Measurements from ENCODE around the gene DAB2IP.

Gene DAB2IP

DNA sequence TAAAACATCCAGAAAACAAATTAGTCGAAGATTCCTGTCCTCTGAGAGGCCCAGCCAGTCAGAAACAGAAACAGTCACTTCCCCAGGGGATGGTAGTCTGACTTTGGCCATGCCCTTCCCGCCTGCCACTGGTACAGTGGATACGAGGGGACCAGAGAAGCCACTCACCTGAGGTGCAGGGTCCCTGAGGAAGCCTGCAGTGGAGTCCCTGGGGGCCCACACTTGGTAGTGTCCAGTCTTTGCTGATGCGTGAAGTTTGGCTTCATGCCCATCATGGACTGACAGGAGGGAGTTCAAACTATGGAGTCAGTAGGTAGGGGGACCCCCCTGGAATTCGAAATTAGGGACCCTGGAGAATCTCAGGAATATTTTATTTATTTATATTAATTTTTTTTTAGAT is 147.5 kb downstream of the DAB2IP start:
- 95% methylated on average over 4 of the region's 5 CpGs for WGBS
- Histone ChIP-seq H3K27ac (ENCODE audit: low read depth, low read length) (no peak overlapping the region), H3K4me1 (ENCODE audit: insufficient read depth, low read length) (peaks cover 7% of the 10 kb centered on the region; the same call in 1 of the 2 replicates), H3K9ac (ENCODE audit: low read depth, low read length) (no peak overlapping the region), H3K4me3 (ENCODE audit: low read length) (no peak overlapping the region), H3K9me3 (ENCODE audit: insufficient read depth, low read depth, low read length) (no peaks in the 10 kb centered on the region), H3K36me3 (ENCODE audit: insufficient read depth, low read length) (no peaks in the 10 kb centered on the region), H3K27me3 (ENCODE audit: insufficient read depth, low read length) (no peaks in the 10 kb centered on the region)

DNA sequence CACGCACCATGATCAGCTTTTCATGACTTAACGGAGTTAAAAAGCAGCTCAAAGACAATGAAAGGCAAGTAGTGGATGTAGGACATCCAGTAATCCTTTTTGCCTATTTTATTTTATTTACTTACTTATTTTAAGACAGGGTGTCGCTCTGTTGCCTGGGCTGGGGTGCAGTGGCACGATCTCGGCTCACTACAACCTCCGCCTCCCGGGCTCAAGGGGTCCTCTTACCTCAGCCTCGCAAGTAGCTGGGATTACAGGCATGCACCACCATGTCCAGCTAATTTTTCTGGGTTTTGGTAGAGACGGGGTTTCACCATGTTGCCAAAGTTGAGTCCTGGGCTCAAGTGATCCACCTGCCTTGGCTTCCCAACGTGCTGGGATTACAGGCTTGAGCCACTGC is 148.9 kb downstream of the DAB2IP start:
- WGBS, result 91% methylated on average over 10 of the region's 10 CpGs
- H3K4me3 ChIP-seq (ENCODE audit: low read length), result no peak overlapping the region
- no peaks in the 10 kb centered on the region for H3K36me3 ChIP-seq (ENCODE audit: insufficient read depth, low read length)

DNA sequence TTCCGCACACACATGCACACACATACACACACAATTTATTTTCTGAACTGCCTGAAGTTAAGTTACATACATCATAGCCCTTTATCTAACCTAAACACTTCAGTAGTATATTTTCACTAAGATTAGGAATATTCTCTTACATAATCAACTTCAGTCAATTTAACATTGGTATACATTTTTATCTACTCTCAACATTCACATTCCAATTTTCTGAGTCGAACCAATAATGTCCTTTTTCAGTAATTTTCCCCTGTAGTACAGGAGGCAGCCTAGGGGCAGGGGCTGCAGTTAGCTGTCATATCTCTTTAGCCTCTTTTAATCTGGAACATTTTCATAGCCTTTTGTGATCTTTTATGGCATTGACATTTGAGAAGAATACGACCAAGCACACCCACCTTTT is 150.1 kb downstream of the DAB2IP start:
- Histone ChIP-seq H3K4me1 (ENCODE audit: insufficient read depth, low read length) (peaks cover 7% of the 10 kb centered on the region; the same call in 1 of the 2 replicates), H3K36me3 (ENCODE audit: insufficient read depth, low read length) (no peaks in the 10 kb centered on the region), H3K27me3 (ENCODE audit: insufficient read depth, low read length) (no peaks in the 10 kb centered on the region), H3K27ac (ENCODE audit: low read depth, low read length) (no peak overlapping the region), H3K9ac (ENCODE audit: low read depth, low read length) (no peak overlapping the region), H3K4me3 (ENCODE audit: low read length) (no peak overlapping the region), H3K9me3 (ENCODE audit: insufficient read depth, low read depth, low read length) (peaks cover 7% of the 10 kb centered on the region)
- 97% methylated on average over 2 of the region's 3 CpGs for WGBS

More for the DNA sequence above, 148.9 kb downstream of the DAB2IP start:
- no peak overlapping the region for H3K27ac ChIP-seq (ENCODE audit: low read depth, low read length)
- H3K4me1 ChIP-seq (ENCODE audit: insufficient read depth, low read length), result peaks cover 7% of the 10 kb centered on the region; the same call in 1 of the 2 replicates
- no peak overlapping the region for H3K9ac ChIP-seq (ENCODE audit: low read depth, low read length)
- H3K27me3 ChIP-seq (ENCODE audit: insufficient read depth, low read length), result no peaks in the 10 kb centered on the region
- peaks cover 7% of the 10 kb centered on the region for H3K9me3 ChIP-seq (ENCODE audit: insufficient read depth, low read depth, low read length)

DNA sequence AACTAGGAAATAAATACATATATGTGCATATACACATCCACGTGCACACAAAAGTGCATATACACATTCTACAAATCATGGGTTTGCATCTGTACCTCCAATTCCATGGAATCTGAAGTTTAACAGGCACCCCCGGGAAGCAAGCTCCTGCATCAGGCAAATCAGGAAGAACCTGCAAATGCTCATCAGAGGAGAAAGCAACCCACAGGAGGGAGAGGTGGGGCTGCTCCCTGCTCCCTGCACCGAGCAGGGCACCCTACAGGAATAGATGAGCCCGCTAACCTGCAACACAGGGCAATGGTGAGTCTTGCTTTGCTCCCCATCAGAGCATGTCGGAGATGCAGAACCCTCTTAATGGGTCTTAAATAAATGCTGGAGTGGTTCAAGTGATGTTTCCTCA is 151.3 kb downstream of the DAB2IP start:
- Histone ChIP-seq H3K9ac (ENCODE audit: low read depth, low read length) (no peak overlapping the region), H3K27me3 (ENCODE audit: insufficient read depth, low read length) (no peaks in the 10 kb centered on the region), H3K9me3 (ENCODE audit: insufficient read depth, low read depth, low read length) (peaks cover 7% of the 10 kb centered on the region), H3K27ac (ENCODE audit: low read depth, low read length) (no peak overlapping the region), H3K4me1 (ENCODE audit: insufficient read depth, low read length) (peaks cover under 1% of the 10 kb centered on the region; the same call in 1 of the 2 replicates), H3K36me3 (ENCODE audit: insufficient read depth, low read length) (no peaks in the 10 kb centered on the region), H3K4me3 (ENCODE audit: low read length) (no peak overlapping the region)
- 86% methylated on average over 5 of the region's 5 CpGs for WGBS

DNA sequence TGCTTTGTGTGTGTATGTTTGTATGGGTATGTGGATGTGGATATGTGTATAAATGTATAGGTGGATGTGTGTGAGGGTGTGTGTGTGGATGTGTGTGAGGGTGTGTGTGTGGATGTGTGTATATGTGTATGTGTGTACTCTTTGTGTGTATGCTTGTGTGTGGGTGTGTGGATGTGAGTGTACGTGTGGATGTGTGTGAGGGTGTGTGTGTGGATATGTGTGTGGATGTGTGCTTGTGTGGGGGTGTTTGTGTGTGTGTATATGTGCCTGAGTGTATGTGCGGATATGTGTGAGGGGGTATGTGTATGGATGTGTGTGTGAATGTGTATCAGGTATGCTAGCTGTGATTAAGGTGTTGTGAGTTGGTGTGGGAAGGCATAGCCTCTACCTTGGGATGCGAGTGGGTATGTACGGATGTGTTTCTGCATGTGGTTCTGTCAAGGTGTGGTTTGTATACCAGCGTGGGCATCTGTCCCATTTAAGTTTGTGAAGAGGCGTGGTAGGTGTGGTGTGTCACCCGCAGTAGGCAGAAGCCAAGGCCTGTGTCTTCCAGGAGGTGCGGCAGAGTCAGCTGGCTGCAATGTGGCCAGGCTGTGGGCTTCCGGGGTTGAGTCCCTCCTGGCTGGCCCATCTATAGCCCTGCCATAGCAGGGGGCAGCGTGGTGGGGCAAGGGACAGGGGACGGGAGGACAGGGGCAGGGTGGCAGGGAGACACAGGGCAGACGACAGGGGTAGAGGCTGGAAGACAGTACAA is 155.8 kb downstream of the DAB2IP start:
- no peak overlapping the region for H3K9ac ChIP-seq (ENCODE audit: low read depth, low read length)
- no peaks in the 10 kb centered on the region for H3K4me1 ChIP-seq (ENCODE audit: insufficient read depth, low read length)
- peaks cover 7% of the 10 kb centered on the region for H3K9me3 ChIP-seq (ENCODE audit: insufficient read depth, low read depth, low read length)
- no peak overlapping the region for H3K27ac ChIP-seq (ENCODE audit: low read depth, low read length)
- no peaks in the 10 kb centered on the region for H3K36me3 ChIP-seq (ENCODE audit: insufficient read depth, low read length)
- no peak overlapping the region for H3K4me3 ChIP-seq (ENCODE audit: low read length)
- WGBS, result 74% methylated on average over 12 of the region's 12 CpGs
- no peaks in the 10 kb centered on the region for H3K27me3 ChIP-seq (ENCODE audit: insufficient read depth, low read length)

DNA sequence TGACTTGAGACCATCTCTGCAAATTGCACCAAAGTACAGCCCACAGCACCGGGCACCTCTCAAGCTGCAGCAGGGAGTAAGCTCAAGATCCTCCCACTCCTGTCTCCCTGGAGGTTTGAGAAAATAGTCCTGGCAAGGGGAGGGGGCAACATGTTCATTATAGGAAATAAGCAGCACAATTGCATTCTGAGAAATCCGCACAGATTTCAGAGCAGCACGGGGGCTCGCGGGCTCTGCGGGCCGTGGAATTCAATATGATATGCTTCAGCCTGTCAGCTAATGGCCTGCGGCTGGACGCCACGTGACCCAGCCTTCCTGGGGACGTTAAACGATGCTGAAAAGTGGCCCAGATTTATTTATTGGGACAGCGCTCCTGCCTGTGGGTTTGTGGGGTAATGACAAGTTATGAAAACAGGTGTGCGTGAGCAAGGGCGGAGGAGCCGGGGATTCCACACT is 156.4 kb downstream of the DAB2IP start:
- no peak overlapping the region for H3K9ac ChIP-seq (ENCODE audit: low read depth, low read length)
- no peaks in the 10 kb centered on the region for H3K27me3 ChIP-seq (ENCODE audit: insufficient read depth, low read length)
- H3K4me3 ChIP-seq (ENCODE audit: low read length), result no peak overlapping the region
- H3K4me1 ChIP-seq (ENCODE audit: insufficient read depth, low read length), result 0 out of 2 replicates have a peak, but pooled peaks cover 3% of the 10 kb centered on the region
- H3K27ac ChIP-seq (ENCODE audit: low read depth, low read length), result no peak overlapping the region
- H3K9me3 ChIP-seq (ENCODE audit: insufficient read depth, low read depth, low read length), result peaks cover 7% of the 10 kb centered on the region
- WGBS, result 93% methylated on average over 16 of the region's 16 CpGs
- no peaks in the 10 kb centered on the region for H3K36me3 ChIP-seq (ENCODE audit: insufficient read depth, low read length)

DNA sequence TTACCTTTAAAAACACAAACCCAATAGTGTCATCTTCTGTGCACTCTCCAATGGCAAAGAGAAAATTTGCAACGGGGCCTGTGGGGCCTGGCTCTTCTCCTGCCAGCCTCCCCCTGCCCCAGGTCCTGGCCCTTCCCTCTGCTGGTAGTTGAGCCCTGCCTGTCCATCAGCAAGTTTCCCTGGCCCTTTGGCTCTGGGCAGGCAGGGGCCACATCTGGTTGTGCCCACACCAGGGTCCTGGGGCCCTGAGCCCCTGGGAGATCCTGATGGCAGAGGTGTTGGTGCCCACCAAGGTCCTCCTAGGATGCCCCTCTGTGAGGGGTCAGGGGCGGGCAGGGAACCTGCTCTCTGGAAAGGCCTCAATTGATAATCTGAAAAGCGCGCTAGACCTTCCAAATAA is 157.3 kb downstream of the DAB2IP start:
- peaks cover 7% of the 10 kb centered on the region for H3K9me3 ChIP-seq (ENCODE audit: insufficient read depth, low read depth, low read length)
- H3K27ac ChIP-seq (ENCODE audit: low read depth, low read length), result no peak overlapping the region
- no peaks in the 10 kb centered on the region for H3K36me3 ChIP-seq (ENCODE audit: insufficient read depth, low read length)
- WGBS, result 84% methylated on average over 4 of the region's 4 CpGs
- H3K4me1 ChIP-seq (ENCODE audit: insufficient read depth, low read length), result peaks cover 10% of the 10 kb centered on the region
- no peak overlapping the region for H3K9ac ChIP-seq (ENCODE audit: low read depth, low read length)
- no peaks in the 10 kb centered on the region for H3K27me3 ChIP-seq (ENCODE audit: insufficient read depth, low read length)
- H3K4me3 ChIP-seq (ENCODE audit: low read length), result no peak overlapping the region

DNA sequence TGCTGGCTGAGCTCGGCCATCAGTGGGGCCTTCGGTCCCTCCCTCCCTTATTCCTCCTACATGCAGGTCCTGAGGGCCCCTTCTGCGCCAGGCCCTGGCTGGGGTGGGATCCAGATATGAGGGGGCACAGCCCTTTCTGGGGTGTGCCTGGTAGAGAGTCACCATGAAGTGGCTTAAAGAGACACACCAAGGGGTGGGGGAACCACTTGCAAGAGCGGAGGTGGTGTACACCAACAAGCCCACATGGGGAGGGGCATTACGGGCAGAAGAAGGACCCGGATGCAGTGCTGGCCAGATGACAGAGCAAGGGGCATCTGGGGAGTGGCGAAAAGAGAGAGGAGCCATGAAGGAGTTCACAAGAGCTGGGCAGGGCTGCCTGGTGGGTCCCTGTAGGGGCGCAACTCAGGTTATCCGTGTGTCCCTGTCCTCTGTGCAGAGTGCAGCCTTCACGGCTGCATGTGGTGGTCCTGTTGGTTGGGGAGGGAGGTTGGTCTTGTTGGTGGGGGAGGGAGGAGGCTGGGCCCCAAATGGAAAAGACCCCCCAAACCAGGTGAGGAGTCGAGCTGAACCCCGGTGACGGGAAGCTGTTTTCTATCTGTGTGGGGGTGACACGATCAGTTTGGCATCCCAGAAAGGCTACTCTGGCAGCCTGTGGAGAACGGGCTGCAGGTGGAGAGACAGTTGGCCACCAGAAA is 158.1 kb downstream of the DAB2IP start:
- WGBS, result 93% methylated on average over 14 of the region's 15 CpGs
- H3K27ac ChIP-seq (ENCODE audit: low read depth, low read length), result no peak overlapping the region

DNA sequence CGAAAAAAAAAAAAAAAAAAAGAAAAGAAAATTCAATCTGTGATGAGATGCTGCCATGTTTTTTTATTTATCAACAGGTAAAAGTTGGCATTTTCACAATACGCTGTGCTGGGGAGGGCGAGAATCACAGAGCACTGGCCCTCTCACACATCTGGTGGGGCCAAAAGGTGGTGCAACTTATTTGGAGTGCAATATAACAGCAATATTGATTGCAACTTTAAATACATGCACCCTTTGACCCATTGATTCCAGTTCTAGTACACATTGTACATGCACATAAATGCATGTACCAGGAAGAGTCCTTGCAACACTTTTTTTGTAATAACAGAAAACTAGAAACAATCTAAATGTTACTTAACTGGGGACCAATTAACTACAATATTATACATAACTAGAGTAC is 159.1 kb downstream of the DAB2IP start:
- Histone ChIP-seq H3K27ac (ENCODE audit: low read depth, low read length) (no peak overlapping the region), H3K4me1 (ENCODE audit: insufficient read depth, low read length) (peaks cover 20% of the 10 kb centered on the region), H3K9me3 (ENCODE audit: insufficient read depth, low read depth, low read length) (no peaks in the 10 kb centered on the region), H3K4me3 (ENCODE audit: low read length) (no peak overlapping the region), H3K9ac (ENCODE audit: low read depth, low read length) (no peak overlapping the region), H3K27me3 (ENCODE audit: insufficient read depth, low read length) (no peaks in the 10 kb centered on the region), H3K36me3 (ENCODE audit: insufficient read depth, low read length) (no peaks in the 10 kb centered on the region)
- 92% methylated on average over 3 of the region's 3 CpGs for whole genome bisulfite sequencing

More for the DNA sequence above, 158.1 kb downstream of the DAB2IP start:
- no peaks in the 10 kb centered on the region for H3K27me3 ChIP-seq (ENCODE audit: insufficient read depth, low read length)
- no peak overlapping the region for H3K4me3 ChIP-seq (ENCODE audit: low read length)
- H3K4me1 ChIP-seq (ENCODE audit: insufficient read depth, low read length), result peaks cover 13% of the 10 kb centered on the region
- H3K9ac ChIP-seq (ENCODE audit: low read depth, low read length), result no peak overlapping the region
- no peaks in the 10 kb centered on the region for H3K36me3 ChIP-seq (ENCODE audit: insufficient read depth, low read length)
- H3K9me3 ChIP-seq (ENCODE audit: insufficient read depth, low read depth, low read length), result peaks cover 4% of the 10 kb centered on the region; the same call in 1 of the 2 replicates

DNA sequence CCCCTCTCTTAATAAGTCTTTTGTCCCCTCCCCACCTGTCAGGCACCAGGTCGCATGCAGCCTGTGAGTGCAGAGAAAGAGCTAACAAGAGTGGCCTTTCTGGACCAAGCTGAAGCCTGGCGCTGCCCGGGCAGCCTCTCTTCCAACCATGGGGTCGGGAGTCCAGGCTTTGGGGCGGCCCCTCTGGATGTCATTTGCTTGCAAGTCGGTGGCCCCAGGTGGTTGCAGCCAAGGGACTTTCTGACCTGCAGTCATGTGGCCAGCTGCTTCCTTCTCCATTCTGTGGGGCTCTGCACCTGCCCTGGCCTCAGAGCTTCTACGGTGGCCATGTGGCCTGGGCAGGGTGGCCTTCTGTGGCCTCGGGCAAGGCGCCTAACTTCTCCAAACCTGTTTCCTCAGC is 159.7 kb downstream of the DAB2IP start:
- Histone ChIP-seq H3K27ac (ENCODE audit: low read depth, low read length) (no peak overlapping the region), H3K36me3 (ENCODE audit: insufficient read depth, low read length) (no peaks in the 10 kb centered on the region), H3K4me3 (ENCODE audit: low read length) (no peak overlapping the region), H3K9ac (ENCODE audit: low read depth, low read length) (no peak overlapping the region), H3K9me3 (ENCODE audit: insufficient read depth, low read depth, low read length) (no peaks in the 10 kb centered on the region), H3K27me3 (ENCODE audit: insufficient read depth, low read length) (no peaks in the 10 kb centered on the region), H3K4me1 (ENCODE audit: insufficient read depth, low read length) (peaks cover 20% of the 10 kb centered on the region)
- 86% methylated on average over 9 of the region's 9 CpGs for WGBS

DNA sequence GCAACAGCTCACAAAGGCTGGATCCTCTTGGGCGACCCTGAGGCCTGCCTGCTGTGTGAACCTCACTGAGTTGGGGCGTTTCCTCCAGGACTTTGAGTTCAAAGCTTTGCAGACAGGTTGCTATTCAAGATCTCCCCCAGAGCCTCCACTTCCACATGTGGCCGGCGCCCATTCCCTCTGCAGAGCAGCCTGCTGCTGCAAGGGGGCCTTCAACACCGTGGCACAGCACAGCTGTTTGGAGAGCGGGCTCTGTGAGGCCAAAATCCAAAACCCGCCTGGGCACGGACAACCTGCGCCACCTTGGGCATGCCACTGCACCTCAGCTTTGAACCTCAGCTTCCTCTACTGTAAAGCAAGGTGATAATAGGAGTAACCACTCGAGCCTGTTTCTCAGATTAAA is 160.3 kb downstream of the DAB2IP start:
- no peak overlapping the region for H3K27ac ChIP-seq (ENCODE audit: low read depth, low read length)
- H3K4me3 ChIP-seq (ENCODE audit: low read length), result no peak overlapping the region
- no peaks in the 10 kb centered on the region for H3K36me3 ChIP-seq (ENCODE audit: insufficient read depth, low read length)
- H3K4me1 ChIP-seq (ENCODE audit: insufficient read depth, low read length), result peaks cover 24% of the 10 kb centered on the region
- no peaks in the 10 kb centered on the region for H3K9me3 ChIP-seq (ENCODE audit: insufficient read depth, low read depth, low read length)
- H3K27me3 ChIP-seq (ENCODE audit: insufficient read depth, low read length), result no peaks in the 10 kb centered on the region
- 89% methylated on average over 10 of the region's 10 CpGs for WGBS
- no peak overlapping the region for H3K9ac ChIP-seq (ENCODE audit: low read depth, low read length)
